ENCODE results near the gene INTS1.

INTS1 gene

GRCh38 chr7:1460821-1461645 lies 43.2 kb downstream of the INTS1 start:
- no peaks in the 10 kb centered on the region for H3K9me2 ChIP-seq (ENCODE audit: low read depth, low read length)
- no peaks in the 10 kb centered on the region for H3K79me2 ChIP-seq (ENCODE audit: insufficient read depth, low read length)
- no peaks in the 10 kb centered on the region for H3K36me3 ChIP-seq (ENCODE audit: insufficient read depth, low read length)
- no peaks in the 10 kb centered on the region for H3K4me1 ChIP-seq (ENCODE audit: insufficient read depth, low read length, severe bottlenecking)
- no peak for TF ChIP-seq CTCF (IDR thresholded peaks at IDR 0.05; ENCODE audit: low read length)
- no peak for TF ChIP-seq EZH2 (IDR thresholded peaks at IDR 0.05; ENCODE audit: borderline replicate concordance, low read length)
- no peaks in the 10 kb centered on the region for H3K27me3 ChIP-seq (ENCODE audit: insufficient read depth, low read length)
- H4K20me1 ChIP-seq (ENCODE audit: insufficient read depth, low read length), result no peaks in the 10 kb centered on the region
- no peak overlapping the region for H3K4me2 ChIP-seq (ENCODE audit: low read length)
- no peak overlapping the region for H3K9ac ChIP-seq (ENCODE audit: low read length)
- no peak overlapping the region for H2AFZ ChIP-seq (ENCODE audit: low read length)
- H3K27ac ChIP-seq (ENCODE audit: low read depth, low read length, poor library complexity, severe bottlenecking), result no peak overlapping the region
- H3F3A ChIP-seq (ENCODE audit: insufficient read depth, low read length), result no peaks in the 10 kb centered on the region
- H3K9me3 ChIP-seq (ENCODE audit: low read length), result no peaks in the 10 kb centered on the region
- no peak overlapping the region for H3K4me3 ChIP-seq (ENCODE audit: low read depth, low read length, poor library complexity, severe bottlenecking)

GRCh38 chr7:1459920-1460820 lies 44.0 kb downstream of the INTS1 start:
- H3K4me2 ChIP-seq (ENCODE audit: low read length), result no peak overlapping the region
- H3F3A ChIP-seq (ENCODE audit: insufficient read depth, low read length), result no peaks in the 10 kb centered on the region
- no peak overlapping the region for H2AFZ ChIP-seq (ENCODE audit: low read length)
- H3K4me3 ChIP-seq (ENCODE audit: low read depth, low read length, poor library complexity, severe bottlenecking), result no peak overlapping the region
- no peaks in the 10 kb centered on the region for H3K4me1 ChIP-seq (ENCODE audit: insufficient read depth, low read length, severe bottlenecking)
- no peaks in the 10 kb centered on the region for H3K9me2 ChIP-seq (ENCODE audit: low read depth, low read length)
- no peaks in the 10 kb centered on the region for H4K20me1 ChIP-seq (ENCODE audit: insufficient read depth, low read length)
- TF ChIP-seq CTCF (IDR thresholded peaks at IDR 0.05; ENCODE audit: low read length) (no peak), EZH2 (IDR thresholded peaks at IDR 0.05; ENCODE audit: borderline replicate concordance, low read length) (no peak)
- peaks cover 4% of the 10 kb centered on the region; the same call in 1 of the 2 replicates for H3K27me3 ChIP-seq (ENCODE audit: insufficient read depth, low read length)
- H3K9ac ChIP-seq (ENCODE audit: low read length), result no peak overlapping the region
- no peak overlapping the region for H3K27ac ChIP-seq (ENCODE audit: low read depth, low read length, poor library complexity, severe bottlenecking)
- H3K36me3 ChIP-seq (ENCODE audit: insufficient read depth, low read length), result no peaks in the 10 kb centered on the region
- no peaks in the 10 kb centered on the region for H3K79me2 ChIP-seq (ENCODE audit: insufficient read depth, low read length)
- no peaks in the 10 kb centered on the region for H3K9me3 ChIP-seq (ENCODE audit: low read length)

- Histone ChIP-seq H3K27ac (ENCODE audit: low read depth, low read length, poor library complexity, severe bottlenecking) (no peak overlapping the region), H3K9ac (ENCODE audit: low read length) (no peak overlapping the region), H4K20me1 (ENCODE audit: insufficient read depth, low read length) (no peaks in the 10 kb centered on the region), H3F3A (ENCODE audit: insufficient read depth, low read length) (no peaks in the 10 kb centered on the region), H2AFZ (ENCODE audit: low read length) (no peak overlapping the region), H3K9me3 (ENCODE audit: low read length) (no peaks in the 10 kb centered on the region), H3K4me1 (ENCODE audit: insufficient read depth, low read length, severe bottlenecking) (no peaks in the 10 kb centered on the region), H3K36me3 (ENCODE audit: insufficient read depth, low read length) (no peaks in the 10 kb centered on the region), H3K4me3 (ENCODE audit: low read depth, low read length, poor library complexity, severe bottlenecking) (no peak overlapping the region), H3K79me2 (ENCODE audit: insufficient read depth, low read length) (no peaks in the 10 kb centered on the region), H3K4me2 (ENCODE audit: low read length) (no peak overlapping the region), H3K9me2 (ENCODE audit: low read depth, low read length) (no peaks in the 10 kb centered on the region), H3K27me3 (ENCODE audit: insufficient read depth, low read length) (peaks cover 4% of the 10 kb centered on the region; the same call in 1 of the 2 replicates)
- TF ChIP-seq EZH2 (IDR thresholded peaks at IDR 0.05; ENCODE audit: borderline replicate concordance, low read length) (no peak), CTCF (IDR thresholded peaks at IDR 0.05; ENCODE audit: low read length) (no peak)
Measured at GRCh38 chr7:1459512-1459892, 44.7 kb downstream of the INTS1 start.

All from OCI-LY1 (cell line).